HepG2 (cell line): ENCODE results near the gene UPB1. TPM values are rescaled to one million over a fixed set of nuclear protein-coding genes. Genes with fewer than 3 reads are reported as not detected.

Source experiments
- ATAC-seq: fragments of 200-7000 bp; cut with Tn5 transposase; 3 replicates; pipeline ENCODE4 v1.9.1; 2020; ENCODE audit warnings: mild to moderate bottlenecking, moderate library complexity
- BruUV-seq: library from RNA; stranded (reverse); fragments of 400-500 nt; replicated peaks from 2 replicates; lab custom pipeline; 2021; lab: Mats Ljungman, UMichigan
- CTCF ChIA-PET: fragments of 300-600 bp; formaldehyde crosslinking; extraction: SDS; loops from one replicate; lab custom pipeline; 2021; ENCODE audit warnings: low total read pairs, inconsistent platforms, low intra/inter-chr PET ratio; lab: Yijun Ruan, JAX
- POLR2A ChIA-PET: fragments of 350-600 bp; sonication (Branson Sonifier 250); formaldehyde crosslinking; loops from one replicate; lab custom pipeline; 2020; ENCODE audit warnings: antibody characterized with exemption, inconsistent platforms; lab: Yijun Ruan, JAX
- DNase-seq: peaks from one replicate; pipeline ENCODE4 v3.0.0-alpha.2; 2015; ENCODE audit warnings: low spot score
- FAIRE-seq: peaks from 3 replicates; lab custom pipeline; 2011; peaks lifted over from hg19 to GRCh38; lab: Jason Lieb, UNC
- H2AFZ ChIP-seq: one replicate; pipeline ENCODE4 v1.6.1; 2011; ENCODE audit warnings: low read length, inconsistent platforms
- H3K27ac ChIP-seq: fragments of 300-600 bp; 3 replicates; pipeline ENCODE4 v1.8.0; 2011; ENCODE audit warnings: mixed run types, mild to moderate bottlenecking, mixed read lengths, low read length, inconsistent platforms; ENCODE audit not compliant: insufficient read depth; ENCODE audit errors: extremely low read length
- H3K27me3 ChIP-seq, 2 experiments: fragments of 200-600 bp in 1 of 2; 2 replicates in 1 of 2; 3 replicates in 1 of 2; pipeline versions ENCODE4 v1.6.0 to v1.8.0; 2011; ENCODE audit warnings: low read length in 2 of 2, mild to moderate bottlenecking in 2 of 2, moderate library complexity in 2 of 2, inconsistent platforms in 1 of 2; ENCODE audit not compliant: insufficient read depth in 2 of 2, control insufficient read depth in 1 of 2
- H3K36me3 ChIP-seq, 2 experiments: fragments of 200-600 bp in 1 of 2; replicated peaks in 1 of 2; 2 replicates in 1 of 2; 3 replicates in 1 of 2; pipeline versions ENCODE4 v1.5.1 to v1.8.0; 2011; ENCODE audit warnings: low read length in 2 of 2, inconsistent platforms in 1 of 2; ENCODE audit not compliant: insufficient read depth in 2 of 2, control insufficient read depth in 1 of 2
- H3K4me1 ChIP-seq: 2 replicates; pipeline ENCODE4 v1.5.1; 2012; ENCODE audit warnings: low read length, inconsistent platforms; ENCODE audit not compliant: insufficient read depth
- H3K4me2 ChIP-seq: 2 replicates; pipeline ENCODE4 v1.6.0; 2011; ENCODE audit warnings: low read depth, low read length, inconsistent platforms
- H3K4me3 ChIP-seq, 3 experiments: fragments of 200-600 bp in 1 of 3; sonication (generic), shearing (Covaris generic) in 1 of 3; replicated peaks in 1 of 3; 2 replicates each; pipeline ENCODE4 v1.5.1; 2011 to 2016; ENCODE audit warnings: low read length in 3 of 3, inconsistent platforms in 2 of 3, low read depth in 2 of 3, mild to moderate bottlenecking in 2 of 3, control low read depth in 1 of 3, mixed read lengths in 1 of 3; ENCODE audit not compliant: insufficient read depth in 1 of 3
- H3K79me2 ChIP-seq: one replicate; pipeline ENCODE4 v1.6.1; 2011; ENCODE audit warnings: low read length, inconsistent platforms; ENCODE audit not compliant: insufficient read depth
- H3K9ac ChIP-seq: 2 replicates; pipeline ENCODE4 v1.6.0; 2011; ENCODE audit warnings: mild to moderate bottlenecking, low read depth, low read length, inconsistent platforms; ENCODE audit not compliant: insufficient read depth
- H3K9me3 ChIP-seq: 2 replicates; pipeline ENCODE4 v1.5.1; 2012; ENCODE audit warnings: mild to moderate bottlenecking, low read length
- H4K20me1 ChIP-seq: 2 replicates; pipeline ENCODE4 v1.6.0; 2011; ENCODE audit warnings: inconsistent platforms, mild to moderate bottlenecking, low read length, moderate library complexity; ENCODE audit not compliant: insufficient read depth
- ARID3A ChIP-seq: IDR thresholded peaks from 2 replicates; pipeline ENCODE4 v1.6.1; 2012; ENCODE audit warnings: low read depth, low read length, improper control_type of control experiment
- HOXA7 ChIP-seq: sonication (generic); formaldehyde crosslinking; IDR thresholded peaks from 2 replicates; pipeline ENCODE4 v1.8.1; 2022; ENCODE audit warnings: mild to moderate bottlenecking, missing genetic modification reagents, moderate library complexity
- KDM1A ChIP-seq: IDR thresholded peaks from 2 replicates; pipeline ENCODE4 v1.6.1; 2016; ENCODE audit warnings: missing compliant biosample characterization
- NCOA5 ChIP-seq: sonication (generic); formaldehyde crosslinking; IDR thresholded peaks from 2 replicates; pipeline ENCODE4 v1.4.0; 2020; ENCODE audit warnings: missing genetic modification reagents
- NFKBIZ ChIP-seq: IDR thresholded peaks from 2 replicates; pipeline ENCODE4 v1.6.1; 2018; ENCODE audit warnings: missing genetic modification reagents, missing compliant biosample characterization
- PCBP1 ChIP-seq: fragments of 200-400 bp; formaldehyde crosslinking; IDR thresholded peaks from 2 replicates; pipeline ENCODE4 v1.6.1; 2017; ENCODE audit warnings: mild to moderate bottlenecking, low read depth, low read length, borderline replicate concordance
- PITX1 ChIP-seq: sonication (generic); formaldehyde crosslinking; IDR thresholded peaks from 2 replicates; pipeline ENCODE4 v1.5.1; 2020; ENCODE audit warnings: mild to moderate bottlenecking, missing genetic modification reagents
- THAP11 ChIP-seq: IDR thresholded peaks from 2 replicates; pipeline ENCODE4 v1.6.1; 2016; ENCODE audit warnings: missing biosample characterization, missing genetic modification reagents
- ZIK1 ChIP-seq: sonication (generic); formaldehyde crosslinking; IDR thresholded peaks from 2 replicates; pipeline ENCODE4 v1.5.0; 2020; ENCODE audit warnings: mild to moderate bottlenecking, low read depth, missing genetic modification reagents, borderline replicate concordance
- ZNF280B ChIP-seq: sonication (generic); formaldehyde crosslinking; IDR thresholded peaks from 2 replicates; pipeline ENCODE4 v1.5.0; 2020; ENCODE audit warnings: missing genetic modification reagents, mild to moderate bottlenecking, borderline replicate concordance
- ZNF3 ChIP-seq: IDR thresholded peaks from 2 replicates; pipeline ENCODE4 v1.7.0; 2017; ENCODE audit warnings: inconsistent platforms
- ZNF383 ChIP-seq: sonication (generic); formaldehyde crosslinking; IDR thresholded peaks from 2 replicates; pipeline ENCODE4 v1.4.0; 2020; ENCODE audit warnings: missing genetic modification reagents, mild to moderate bottlenecking, borderline replicate concordance
- ZNF432 ChIP-seq: sonication (generic); formaldehyde crosslinking; IDR thresholded peaks from 2 replicates; pipeline ENCODE4 v1.5.0; 2020; ENCODE audit warnings: missing genetic modification reagents, mild to moderate bottlenecking, borderline replicate concordance
- ZNF816 ChIP-seq: sonication (generic); formaldehyde crosslinking; IDR thresholded peaks from 2 replicates; pipeline ENCODE4 v1.8.0; 2022; ENCODE audit warnings: missing genetic modification reagents, mild to moderate bottlenecking, borderline replicate concordance
- ZSCAN20 ChIP-seq: sonication (generic); formaldehyde crosslinking; IDR thresholded peaks from 2 replicates; pipeline ENCODE4 v1.4.0; 2020; ENCODE audit warnings: missing genetic modification reagents, mild to moderate bottlenecking, borderline replicate concordance
- WGBS: methylation state at CpG from one replicate; pipeline ENCODE4 v1.1.6; 2017; ENCODE audit warnings: low lambda C conversion rate; 5-methylcytosine and 5-hydroxymethylcytosine counted together
- in situ Hi-C: cut with HindIII; loops from 2 replicates; pipeline ENCODE4 v1.10.0; 2017; ENCODE audit warnings: low pct_unique_long_range_greater_than_20kb; ENCODE audit not compliant: extremely low pct_ligation_motif_present
- intact Hi-C: fragments of 100-400 bp; cut with micrococcal nuclease; formaldehyde crosslinking; loops from one replicate; pipeline ENCODE4 v1.10.0; 2022; ENCODE audit not compliant: unreplicated experiment
- polyA plus RNA-seq, 8 experiments: library from polyadenylated mRNA; depleted of rRNA in 3 of 8; stranded (reverse) in 7 of 8; unstranded in 1 of 8; fragments of >200 nt; fragmentation: Illumina TruSeq in 4 of 8; extraction: Trizol in 4 of 8; gene quantifications; 2 replicates each; pipeline versions ENCODE4 v1.2.1 to v1.2.3, GENCODE V29; 2011 to 2016; ENCODE audit warnings: low read depth in 4 of 8, missing spikeins in 1 of 8, mixed read lengths in 1 of 8; ENCODE audit not compliant: insufficient read depth in 1 of 8
- total RNA-seq, 5 experiments: library from RNA; depleted of rRNA; stranded (reverse); fragments of >200 nt; fragmentation: Illumina TruSeq; extraction: Trizol; gene quantifications; 2 replicates each; pipeline ENCODE4 v1.2.3, GENCODE V29; 2016; ENCODE audit warnings: low read depth in 1 of 5
- TF ChIP-seq, protein P1 (sequence below): sonication (generic); formaldehyde crosslinking; IDR thresholded peaks from 2 replicates; pipeline ENCODE4 v1.4.0; 2020; ENCODE audit warnings: missing genetic modification reagents, borderline replicate concordance

UPB1 gene
- total and polyA plus RNA-seq, 2 of the 13 experiments (the other 11 are each of a cell fraction or from before 2014, with no cell fraction given) = 0.38 to 1.2 TPM

- no peak for DNase-seq
- Histone ChIP-seq H4K20me1 (peaks cover 17% of the 10 kb centered on the region; the same call in 1 of the 2 replicates), H3K36me3 (peaks cover 30 to 61% of the 10 kb centered on the region in 2 experiments), H3K4me2 (no peak overlapping the region), H3K27me3 (no peaks in the 10 kb centered on the region)
- CTCF ChIA-PET = no interaction called here
- TF ChIP-seq NFKBIZ (no peak), ZNF816 (no peak), PCBP1 (no peak), HOXA7 (CRISPR knock-in tag) (no peak), ZIK1 (no peak), ZSCAN20 (CRISPR knock-in tag) (no peak), ZNF432 (no peak), NCOA5 (CRISPR knock-in tag) (no peak), KDM1A (CRISPR knock-in tag) (no peak), ARID3A (no peak), ZNF383 (no peak), PITX1 (CRISPR knock-in tag) (no peak), ZNF280B (CRISPR knock-in tag) (no peak), THAP11 (no peak), ZNF3 (CRISPR knock-in tag) (no peak)
- TF ChIP-seq, protein P1, sequence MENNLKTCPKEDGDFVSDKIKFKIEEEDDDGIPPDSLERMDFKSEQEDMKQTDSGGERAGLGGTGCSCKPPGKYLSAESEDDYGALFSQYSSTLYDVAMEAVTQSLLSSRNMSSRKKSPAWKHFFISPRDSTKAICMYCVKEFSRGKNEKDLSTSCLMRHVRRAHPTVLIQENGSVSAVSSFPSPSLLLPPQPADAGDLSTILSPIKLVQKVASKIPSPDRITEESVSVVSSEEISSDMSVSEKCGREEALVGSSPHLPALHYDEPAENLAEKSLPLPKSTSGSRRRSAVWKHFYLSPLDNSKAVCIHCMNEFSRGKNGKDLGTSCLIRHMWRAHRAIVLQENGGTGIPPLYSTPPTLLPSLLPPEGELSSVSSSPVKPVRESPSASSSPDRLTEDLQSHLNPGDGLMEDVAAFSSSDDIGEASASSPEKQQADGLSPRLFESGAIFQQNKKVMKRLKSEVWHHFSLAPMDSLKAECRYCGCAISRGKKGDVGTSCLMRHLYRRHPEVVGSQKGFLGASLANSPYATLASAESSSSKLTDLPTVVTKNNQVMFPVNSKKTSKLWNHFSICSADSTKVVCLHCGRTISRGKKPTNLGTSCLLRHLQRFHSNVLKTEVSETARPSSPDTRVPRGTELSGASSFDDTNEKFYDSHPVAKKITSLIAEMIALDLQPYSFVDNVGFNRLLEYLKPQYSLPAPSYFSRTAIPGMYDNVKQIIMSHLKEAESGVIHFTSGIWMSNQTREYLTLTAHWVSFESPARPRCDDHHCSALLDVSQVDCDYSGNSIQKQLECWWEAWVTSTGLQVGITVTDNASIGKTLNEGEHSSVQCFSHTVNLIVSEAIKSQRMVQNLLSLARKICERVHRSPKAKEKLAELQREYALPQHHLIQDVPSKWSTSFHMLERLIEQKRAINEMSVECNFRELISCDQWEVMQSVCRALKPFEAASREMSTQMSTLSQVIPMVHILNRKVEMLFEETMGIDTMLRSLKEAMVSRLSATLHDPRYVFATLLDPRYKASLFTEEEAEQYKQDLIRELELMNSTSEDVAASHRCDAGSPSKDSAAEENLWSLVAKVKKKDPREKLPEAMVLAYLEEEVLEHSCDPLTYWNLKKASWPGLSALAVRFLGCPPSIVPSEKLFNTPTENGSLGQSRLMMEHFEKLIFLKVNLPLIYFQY = no peak
- TF ChIP-seq, all 625 proteins: peak for 0
- H3K4me1 ChIP-seq = peaks cover 87% of the 10 kb centered on the region
- POLR2A ChIA-PET = interaction anchor here (0.6 to 7.9 kb wide), 6 partner anchors 9 to 25 kb away, joined by 3 to 75 read pairs (median 4); partner anchors contain the start of genes GUCD1, LRRC75B and SNRPD3
- H3K4me3 ChIP-seq = no peak overlapping the region
- no peak overlapping the region for H3K9ac ChIP-seq
- intact Hi-C loops = no loop called here
- peaks cover 55% of the 10 kb centered on the region for H3K79me2 ChIP-seq
- no peak for FAIRE-seq
- in situ Hi-C loops = no loop called here
- 91% methylated on average over 10 of the region's 10 CpGs for WGBS
- ATAC-seq = no peak
- no peak overlapping the region for H2AFZ ChIP-seq
- H3K9me3 ChIP-seq = no peaks in the 10 kb centered on the region
- BruUV-seq = no TSS peak
- no peak overlapping the region for H3K27ac ChIP-seq
These were observed 72.5 kb downstream of the UPB1 start for GRCh38 chr22:24567668-24568067.
